ENCODE results near the gene UGT3A1.
"Not testable (repeated sequence)": the region's sequence is repeated elsewhere in the genome, so short reads cannot be mapped to it uniquely, and the experiment has no call there.

UGT3A1 gene, protein sequence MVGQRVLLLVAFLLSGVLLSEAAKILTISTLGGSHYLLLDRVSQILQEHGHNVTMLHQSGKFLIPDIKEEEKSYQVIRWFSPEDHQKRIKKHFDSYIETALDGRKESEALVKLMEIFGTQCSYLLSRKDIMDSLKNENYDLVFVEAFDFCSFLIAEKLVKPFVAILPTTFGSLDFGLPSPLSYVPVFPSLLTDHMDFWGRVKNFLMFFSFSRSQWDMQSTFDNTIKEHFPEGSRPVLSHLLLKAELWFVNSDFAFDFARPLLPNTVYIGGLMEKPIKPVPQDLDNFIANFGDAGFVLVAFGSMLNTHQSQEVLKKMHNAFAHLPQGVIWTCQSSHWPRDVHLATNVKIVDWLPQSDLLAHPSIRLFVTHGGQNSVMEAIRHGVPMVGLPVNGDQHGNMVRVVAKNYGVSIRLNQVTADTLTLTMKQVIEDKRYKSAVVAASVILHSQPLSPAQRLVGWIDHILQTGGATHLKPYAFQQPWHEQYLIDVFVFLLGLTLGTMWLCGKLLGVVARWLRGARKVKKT

DNA sequence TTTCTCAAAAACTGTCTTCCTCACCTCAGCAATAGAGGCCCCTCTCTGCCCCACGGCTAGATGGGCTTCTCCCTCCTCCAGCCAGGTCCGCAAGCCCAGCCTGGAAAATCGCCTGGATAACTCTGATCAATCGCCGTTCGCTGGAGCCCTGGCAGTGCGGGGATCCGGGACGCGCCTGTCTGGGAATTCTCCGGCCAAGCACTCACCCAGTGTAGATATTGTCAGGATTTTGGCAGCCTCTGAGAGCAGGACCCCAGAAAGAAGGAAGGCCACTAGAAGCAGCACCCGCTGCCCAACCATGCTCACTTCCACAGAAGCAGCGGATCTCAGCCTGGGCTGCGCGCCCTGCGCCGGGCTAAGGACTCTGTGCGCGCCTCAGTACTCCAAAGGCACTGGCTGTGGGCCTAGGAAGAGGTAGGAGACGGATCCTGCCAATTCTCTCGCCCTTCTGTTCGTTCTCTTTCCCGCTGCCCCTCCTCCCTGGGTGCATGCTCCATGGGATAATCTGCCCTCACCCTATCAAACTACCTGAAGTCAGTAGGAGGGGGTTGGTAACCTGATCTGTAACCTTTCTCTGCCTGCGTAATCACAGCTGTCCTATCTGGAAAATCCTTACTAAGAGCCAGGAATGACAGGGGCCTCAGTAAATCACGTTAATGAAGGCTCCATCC is at the start of gene UGT3A1:
Gene UGT3A1 (minus strand): TSS at position 450 of the 671 bp plus-strand sequence. CDS start 150 bp downstream, at position 300.
- peak; percentile 23 to 28 for DNase-seq

DNA sequence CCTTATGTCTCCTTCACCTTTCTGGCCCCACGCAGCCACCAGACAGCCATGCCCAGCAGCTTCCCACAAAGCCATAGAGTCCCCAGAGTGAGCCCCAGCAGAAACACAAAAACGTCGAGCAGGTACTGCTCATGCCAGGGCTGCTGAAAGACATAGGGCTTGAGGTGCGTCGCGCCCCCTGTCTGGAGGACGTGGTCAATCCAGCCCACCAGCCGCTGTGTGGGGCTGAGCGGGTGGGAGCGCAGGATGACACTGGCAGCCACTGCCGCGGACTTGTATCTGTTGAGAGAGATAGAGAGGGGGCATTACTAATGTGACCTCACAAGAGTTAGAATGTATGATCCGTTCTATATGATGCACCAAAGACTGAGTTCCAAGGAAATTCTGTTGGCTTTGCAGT is 44.5 kb upstream of the UGT3A1 start:
- DNase-seq = no peak

DNA sequence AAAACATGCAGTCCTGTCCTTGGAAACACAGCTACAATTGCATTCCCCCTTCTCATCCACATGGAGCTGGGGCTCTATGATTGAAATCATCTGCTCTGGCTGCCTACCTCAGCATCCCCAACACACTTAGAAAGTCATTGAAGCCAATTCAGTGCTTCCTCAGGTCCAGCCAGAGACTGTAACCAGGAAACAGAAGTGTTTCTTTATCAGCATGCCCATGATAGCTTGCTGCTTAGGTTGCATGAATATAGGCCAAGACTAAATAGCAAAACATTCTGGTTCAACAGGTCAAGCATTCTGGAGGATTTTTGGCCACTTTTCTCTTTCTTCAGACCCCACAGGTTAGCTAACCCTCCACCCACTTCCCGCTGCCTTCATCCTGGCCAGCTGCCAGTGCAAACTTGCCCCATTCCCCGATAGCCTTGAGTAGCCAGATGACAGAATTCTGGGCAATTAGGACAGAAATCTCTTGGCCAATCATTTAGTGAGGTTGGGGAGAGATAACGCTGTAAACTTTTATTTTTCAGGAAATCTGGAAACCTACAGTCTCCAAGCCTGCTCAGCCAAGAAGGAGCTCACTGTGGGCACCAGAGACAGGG is 43.4 kb upstream of the UGT3A1 start:
- DNase-seq = not testable (repeated sequence)

DNA sequence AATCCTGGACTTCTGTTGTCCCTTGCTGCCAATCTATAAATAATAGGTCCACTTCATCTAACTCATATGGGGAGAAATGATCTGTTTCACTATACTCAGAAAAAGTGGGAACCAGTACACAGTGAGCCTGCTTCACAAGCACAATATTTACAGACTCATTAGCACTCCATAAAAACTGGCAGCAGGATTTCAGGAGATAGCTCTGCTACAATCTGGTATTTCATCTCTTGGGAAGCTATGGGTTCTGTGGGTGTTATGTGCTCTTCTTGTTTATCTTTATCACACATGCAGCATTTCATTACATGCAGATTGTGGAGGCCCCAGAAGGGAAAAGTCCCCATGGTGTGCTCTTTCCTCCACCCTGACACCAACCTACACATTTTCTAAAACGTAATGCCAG is 42.3 kb upstream of the UGT3A1 start:
- DNase-seq = no peak

DNA sequence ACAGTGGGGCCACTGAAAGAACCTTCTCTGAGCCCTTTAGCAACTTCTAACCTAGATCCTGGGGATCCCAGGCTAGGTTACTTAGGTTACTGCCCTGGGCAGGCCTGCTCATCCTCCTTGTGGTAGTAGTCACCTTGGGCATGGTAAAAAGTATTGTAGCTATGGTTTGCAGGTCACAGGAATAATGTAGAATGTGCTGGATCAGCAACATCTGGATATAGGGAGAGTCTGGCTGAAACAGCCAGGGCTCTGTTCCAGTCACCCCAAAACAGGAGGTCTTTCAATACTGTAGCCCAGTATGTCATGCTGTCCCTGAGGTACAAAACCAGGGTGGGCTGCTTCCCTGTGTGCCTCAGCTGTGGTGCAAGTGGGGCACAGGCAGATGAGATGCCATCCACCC is 41.9 kb upstream of the UGT3A1 start:
- DNase-seq = no peak

DNA sequence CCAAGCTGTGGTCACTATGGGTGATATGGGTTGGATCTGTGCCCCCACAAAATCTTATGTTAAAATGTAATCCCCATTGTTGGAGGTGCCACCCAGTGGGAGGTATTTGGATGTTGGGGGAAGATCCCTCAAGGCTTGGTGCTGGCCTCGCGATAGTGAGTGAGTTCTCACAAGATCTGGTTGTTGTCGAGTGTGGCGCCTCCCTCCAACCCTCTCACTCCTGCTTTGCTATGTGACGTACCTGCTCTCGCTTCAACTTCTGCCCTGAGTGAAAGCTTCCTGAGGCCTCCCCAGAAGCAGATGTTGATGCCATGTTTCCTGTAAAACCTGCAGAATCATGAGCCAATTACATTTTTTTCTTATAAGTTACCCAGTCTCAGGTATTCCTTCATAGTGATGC is 40.0 kb upstream of the UGT3A1 start:
- DNase-seq = no peak

DNA sequence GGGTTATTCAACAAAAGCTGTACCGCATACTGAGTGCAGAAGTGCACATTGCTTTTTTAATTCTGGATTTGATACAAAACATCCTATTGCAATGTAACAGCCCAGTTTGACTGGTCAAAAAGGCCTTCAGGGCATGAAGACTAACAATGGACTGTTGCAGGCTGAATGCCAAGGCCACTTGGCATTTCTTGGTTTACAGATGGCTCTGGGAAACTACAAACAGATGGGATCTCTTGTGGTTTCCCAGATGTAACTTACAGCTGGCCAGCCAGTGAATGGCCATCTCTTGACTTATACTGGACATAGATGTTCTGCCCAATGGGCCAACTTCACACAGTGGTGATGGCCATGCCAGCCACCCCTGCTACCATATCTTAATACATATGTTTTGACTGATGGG is 38.7 kb upstream of the UGT3A1 start:
- DNase-seq = no peak

DNA sequence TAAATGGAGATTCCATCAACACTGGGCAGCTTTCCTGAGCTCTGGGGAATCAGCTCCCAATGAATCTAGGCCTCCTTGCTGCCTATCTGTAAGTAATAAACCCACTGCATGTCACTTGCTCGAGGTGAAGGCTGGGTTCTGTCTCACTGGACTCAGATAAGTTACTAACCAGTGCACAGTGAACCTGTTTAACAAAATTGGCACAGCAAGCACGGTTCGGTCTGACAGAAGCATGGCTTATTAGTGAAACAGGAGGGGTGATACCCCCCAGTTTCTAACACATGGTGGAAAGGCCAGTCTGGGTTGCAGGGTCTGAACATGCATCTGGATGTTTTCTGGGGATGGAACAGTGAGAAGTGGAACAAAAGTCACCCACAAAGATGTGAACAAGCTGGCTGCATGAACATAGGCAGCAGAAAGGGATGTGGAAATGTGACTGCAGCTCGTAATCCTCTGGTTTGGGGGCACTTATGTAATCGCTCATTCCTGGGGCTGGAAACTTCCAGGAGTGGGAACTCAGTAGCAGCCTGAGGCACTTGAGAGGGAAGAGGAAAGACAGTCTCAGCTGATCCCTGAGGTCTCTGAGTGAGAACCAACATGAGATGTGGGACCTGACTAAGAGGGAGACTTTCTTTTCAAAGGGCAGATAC is 37.8 kb upstream of the UGT3A1 start:
- no peak for DNase-seq

DNA sequence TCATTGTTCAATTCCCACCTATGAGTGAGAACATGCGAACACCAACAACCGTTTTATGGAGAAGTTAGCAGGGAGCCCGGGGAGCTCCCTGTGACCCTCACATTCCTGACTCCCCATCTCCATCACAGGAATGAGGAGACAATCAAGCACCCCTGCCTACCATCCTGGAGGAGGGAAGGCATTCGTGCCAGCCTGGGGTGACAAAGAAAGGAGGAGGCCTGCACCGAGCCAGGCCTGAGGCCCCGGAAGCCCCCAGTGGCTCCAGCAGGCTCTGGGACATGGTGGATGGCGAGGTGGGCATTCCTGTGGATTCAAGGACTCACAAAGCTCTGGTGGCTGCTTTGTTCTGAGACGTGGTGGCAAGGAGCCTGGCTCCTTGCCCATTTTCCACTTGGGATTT is 36.5 kb upstream of the UGT3A1 start:
- no peak for DNase-seq

DNA sequence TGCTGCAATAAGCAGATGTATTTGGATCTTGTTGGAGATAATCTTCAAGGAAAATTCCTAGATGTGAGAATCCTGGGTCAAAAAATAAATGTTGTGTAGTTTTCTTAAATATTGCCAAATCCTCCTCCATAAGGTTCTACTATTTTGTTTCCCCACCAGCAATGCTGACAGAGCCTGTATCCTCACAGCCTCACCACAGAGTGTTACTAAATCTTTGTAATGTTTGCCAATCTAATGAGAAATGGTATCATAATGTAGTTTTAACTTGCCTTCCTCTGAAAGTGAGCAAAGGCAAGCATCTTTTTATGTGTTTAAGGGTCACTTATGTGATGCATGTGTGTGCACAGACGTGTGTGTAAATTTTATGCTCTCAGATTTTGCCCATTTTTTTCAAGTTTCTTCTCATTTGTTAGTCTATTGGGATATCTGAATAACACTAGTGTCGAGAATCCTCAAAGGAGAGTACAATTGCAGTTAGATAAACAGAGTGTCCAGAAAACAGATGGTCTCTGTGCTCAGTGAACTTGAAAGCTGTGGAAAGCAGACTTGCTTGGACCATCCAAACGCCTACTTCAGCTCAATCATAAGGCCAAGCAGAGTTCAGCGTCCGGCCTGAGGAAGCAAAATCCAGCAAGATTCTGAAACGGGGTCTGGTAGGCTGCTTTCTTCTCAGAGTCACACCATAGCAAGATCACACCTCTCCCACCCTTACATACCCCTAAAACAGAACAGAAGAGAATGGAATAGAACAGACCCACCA is 35.7 kb upstream of the UGT3A1 start:
- no peak for DNase-seq

DNA sequence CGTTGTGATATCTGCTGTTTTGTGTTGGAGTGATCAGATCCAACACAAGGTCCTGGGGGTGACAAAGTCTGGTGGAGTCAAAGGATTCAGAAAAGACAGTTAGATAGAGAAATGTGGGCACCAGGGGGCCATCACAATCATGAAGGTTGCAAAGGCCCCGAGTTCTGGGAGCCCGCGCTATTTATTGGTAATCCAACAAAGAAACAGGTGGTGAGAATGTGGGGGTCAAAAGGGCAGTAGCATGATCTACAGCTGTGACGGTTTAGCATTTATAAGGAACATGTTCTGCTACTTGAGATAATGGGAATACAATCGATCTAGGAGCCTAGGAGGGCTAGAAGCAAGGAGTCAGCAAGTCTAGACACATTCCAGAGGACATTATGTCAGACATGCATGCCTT is 31.1 kb upstream of the UGT3A1 start:
- DNase-seq = not testable (repeated sequence)

DNA sequence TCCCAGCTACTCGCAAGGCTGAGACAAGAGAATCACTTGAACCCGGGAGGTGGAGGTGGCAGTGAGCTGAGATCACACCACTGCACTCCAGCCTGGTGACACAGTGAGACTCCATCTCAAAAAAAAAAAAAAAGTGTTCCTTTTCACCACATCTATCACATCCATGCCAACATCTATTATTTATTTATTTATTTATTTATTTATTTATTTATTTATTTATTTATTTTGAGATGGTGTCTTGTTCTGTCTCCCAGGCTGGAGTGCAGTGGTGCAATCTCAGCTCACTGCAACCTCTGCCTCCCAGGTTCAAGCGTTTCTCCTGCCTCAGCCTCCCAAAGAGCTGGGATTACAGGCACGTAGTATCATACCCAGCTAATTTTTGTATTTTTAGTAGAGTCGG is 28.4 kb upstream of the UGT3A1 start:
- not testable (repeated sequence) for DNase-seq

DNA sequence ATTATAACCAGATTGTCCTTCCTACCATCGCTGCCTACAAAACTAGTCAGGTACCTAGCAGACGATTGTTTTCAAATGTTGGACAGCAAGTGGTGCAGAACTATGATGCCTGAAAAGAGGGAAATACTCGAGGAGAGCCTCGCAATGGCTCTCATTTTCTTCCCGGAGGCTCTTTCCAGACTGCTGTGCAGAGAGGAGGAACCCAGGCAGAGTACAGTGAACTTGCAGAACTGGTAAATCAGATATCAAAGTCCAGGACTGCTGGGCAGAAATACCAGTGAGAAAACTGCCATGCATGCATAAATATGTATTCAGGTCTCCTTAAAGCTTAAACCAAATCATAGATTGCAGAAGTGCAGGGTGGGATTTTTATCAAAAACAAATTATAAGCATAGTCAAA is 26.4 kb upstream of the UGT3A1 start:
- DNase-seq = peak in 1 of 2 experiments; percentile 43

DNA sequence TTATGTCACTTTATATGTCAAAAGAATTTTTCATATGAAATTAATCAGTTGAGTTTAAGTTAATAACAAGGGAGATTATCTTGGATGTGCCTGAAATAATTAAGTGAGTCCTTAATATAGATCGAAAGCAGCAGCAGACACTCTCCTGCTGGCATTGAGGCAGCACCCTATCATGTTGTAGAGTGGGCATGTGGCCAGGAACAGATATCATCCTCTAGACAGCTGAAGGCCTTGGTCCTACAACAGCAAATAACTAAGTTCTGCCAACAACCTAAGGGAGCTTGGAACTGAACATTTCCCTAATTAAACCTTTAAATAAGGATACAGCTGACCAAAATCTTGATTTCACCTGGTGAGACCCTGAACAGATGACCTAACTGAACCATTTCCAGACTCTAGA is 25.8 kb upstream of the UGT3A1 start:
- DNase-seq = no peak

DNA sequence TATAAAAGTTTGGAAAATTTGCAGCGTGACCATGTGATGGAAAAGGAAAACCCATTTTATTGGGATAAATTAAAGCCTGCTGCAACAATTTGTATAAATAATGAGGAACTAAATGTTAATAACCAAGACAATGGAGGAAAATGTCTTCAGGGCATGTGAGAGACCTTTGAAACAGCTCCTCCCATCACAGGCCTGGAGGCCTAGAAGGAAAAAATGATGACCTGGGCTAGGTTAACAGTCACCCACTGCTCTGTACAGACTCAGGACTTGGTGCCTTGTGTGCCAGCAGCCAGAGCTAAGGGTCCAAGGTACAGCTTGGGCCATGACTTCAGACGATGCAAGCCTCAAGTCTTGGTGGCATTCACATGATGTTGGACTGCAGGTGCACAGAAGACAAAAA is 22.0 kb upstream of the UGT3A1 start:
- DNase-seq = no peak

DNA sequence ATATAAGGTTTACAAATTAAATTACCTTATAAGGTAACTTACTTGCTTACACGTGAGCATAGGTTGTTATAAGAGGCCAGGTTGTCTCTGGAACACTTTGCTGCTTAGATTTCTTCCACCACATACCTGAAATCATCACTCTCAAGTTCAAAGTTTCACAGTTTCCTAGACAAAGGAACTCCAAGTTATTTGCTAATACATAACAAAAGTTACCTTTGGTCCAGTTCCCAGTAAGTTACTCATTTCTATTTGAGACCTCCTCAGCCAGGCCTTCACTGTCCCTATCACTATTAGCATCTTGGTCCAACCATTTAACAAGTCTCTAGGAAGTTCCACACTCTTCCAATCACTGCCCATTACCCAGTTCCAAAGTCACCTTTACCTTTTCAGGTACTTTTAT is 18.5 kb upstream of the UGT3A1 start:
- no peak for DNase-seq

DNA sequence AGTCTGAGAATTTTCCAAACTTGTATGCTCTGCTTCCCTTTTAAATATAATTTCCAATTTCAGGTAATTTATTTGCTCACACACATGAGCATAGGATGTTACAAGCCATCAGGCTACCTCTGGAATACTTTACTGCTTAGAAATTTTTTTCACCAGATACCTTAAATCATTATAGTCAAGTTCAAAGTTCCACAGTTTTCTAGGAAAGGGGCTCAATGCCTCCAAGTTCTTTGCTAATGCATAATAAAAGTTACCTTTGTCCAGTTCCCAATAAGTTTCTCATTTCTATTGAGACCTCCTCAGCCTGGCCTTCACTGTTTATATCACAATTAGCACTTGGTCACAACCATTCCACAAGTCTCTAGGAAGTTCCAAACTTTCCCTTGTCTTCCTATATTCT is 16.2 kb upstream of the UGT3A1 start:
- DNase-seq = no peak

DNA sequence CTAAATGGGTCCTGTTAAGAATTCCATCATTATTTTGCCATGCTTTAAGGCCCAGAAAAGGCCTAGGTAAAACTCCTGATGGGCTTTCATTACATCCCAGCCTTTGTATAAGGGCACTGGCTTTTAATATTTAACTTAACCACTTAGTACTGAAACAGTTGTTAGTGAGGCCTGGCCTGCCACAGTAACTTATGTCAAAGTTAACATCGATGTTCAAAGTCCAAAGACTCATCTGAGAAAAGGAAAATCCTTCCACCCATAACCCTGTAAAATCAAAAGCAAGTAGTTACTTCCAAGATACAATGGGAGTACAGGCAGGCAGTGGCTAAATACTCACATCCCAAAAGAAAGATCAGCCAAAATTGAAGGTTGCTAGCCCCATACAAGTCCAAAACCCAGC is 15.0 kb upstream of the UGT3A1 start:
- no peak for DNase-seq

DNA sequence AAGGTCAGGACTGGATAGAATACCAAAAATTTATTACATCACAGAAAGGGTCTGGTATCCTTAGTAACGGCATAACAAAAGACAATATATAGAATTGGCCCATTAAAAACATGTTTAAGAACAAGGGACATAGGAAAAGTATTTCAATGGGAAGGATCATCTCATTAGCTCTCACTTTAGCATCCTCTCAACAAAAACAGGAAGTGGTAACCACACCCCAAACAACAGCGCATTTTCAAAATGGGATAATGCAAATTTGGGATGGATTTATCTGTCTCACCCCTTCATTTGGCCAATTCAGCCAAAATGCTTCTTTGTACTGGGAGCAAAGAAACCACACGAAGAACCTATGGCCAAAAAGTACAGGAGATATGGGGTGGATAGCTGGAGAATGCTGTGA is 9.8 kb upstream of the UGT3A1 start:
- no peak for DNase-seq

DNA sequence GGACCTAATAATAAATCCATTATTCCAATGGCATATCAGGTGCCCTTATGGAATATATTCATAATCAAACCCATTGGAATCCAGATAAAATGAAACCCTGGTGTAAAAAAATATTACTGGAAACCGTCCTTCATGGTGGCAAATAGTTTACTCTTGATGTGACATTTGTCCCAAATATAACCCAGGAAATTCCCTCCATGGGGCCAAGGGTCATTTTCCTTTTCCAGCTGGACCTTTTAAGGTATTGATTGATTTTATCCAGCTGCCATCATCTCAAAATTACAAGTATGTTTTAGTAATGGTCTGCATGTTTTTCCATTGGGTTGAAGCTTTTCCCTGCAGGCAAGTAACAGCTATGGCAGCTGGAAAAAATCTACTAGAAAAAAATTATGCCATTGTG is 8.4 kb upstream of the UGT3A1 start:
- DNase-seq = no peak

DNA sequence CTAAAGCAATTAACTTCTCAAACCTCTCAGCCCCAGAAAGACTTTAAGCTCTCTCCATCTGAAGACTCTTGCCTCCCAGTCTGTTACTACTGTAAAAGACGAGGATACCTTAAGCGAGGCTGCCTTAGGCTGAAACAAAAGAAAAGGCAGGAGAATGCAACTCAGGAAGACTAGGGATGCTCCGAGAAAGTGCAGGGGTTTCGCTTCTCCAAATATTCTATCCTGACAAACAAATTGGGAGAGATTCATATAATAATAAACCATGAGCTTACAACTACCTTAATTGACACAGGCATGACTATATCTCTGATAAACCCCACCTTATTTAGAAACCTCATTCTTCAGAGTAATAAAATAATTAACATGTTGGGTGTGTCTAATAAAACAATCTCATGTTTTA is 4.9 kb upstream of the UGT3A1 start:
- DNase-seq = no peak

DNA sequence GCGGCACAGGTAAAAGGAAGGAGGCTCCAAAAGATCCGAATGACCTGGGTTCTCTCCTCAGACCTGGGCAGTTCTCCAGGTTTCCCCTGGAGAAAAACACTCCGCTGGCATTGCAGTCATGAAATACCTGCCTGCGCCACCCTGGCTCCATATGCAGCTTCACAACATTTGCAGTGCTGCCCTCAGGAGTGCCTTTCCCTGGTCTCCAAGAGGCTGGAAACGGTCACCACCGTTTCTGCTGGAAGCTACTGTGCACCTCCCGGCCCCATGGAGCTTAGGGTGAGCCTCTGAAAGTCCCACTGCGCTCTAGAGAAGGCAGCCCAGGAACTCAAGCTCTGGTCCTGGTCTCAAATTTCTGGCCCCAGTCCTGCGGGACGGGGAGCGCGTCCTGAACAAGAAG is 670 bp downstream of the UGT3A1 start:
- DNase-seq = peak in 1 of 2 experiments; percentile 6

DNA sequence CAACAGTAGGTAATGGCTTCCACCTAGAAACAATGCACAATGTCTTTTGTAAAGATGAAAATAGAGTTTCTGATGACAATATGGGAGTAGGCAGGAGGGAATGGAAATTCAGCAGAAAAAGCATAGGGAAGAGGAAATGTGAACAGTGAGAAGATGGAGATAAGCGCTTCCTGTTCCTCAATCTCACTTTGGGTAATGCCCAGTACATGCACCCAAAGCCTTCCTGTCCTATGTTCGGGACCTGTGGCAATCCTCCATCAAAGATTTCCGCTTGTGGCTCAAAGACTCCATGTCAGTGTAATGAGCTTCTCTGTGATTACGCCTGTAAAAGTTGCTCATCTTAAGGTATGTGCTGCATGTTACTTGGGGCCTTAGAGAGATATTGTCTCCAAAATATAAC is 2.7 kb downstream of the UGT3A1 start:
- no peak for DNase-seq
